IPS-20b (cell line): Measurements from ENCODE around the gene DHRS7B.
A peak's percentile ranks its signal among the peaks of the same experiment; 100 is the strongest.
"Not testable (repeated sequence)": the region's sequence is repeated elsewhere in the genome, so short reads cannot be mapped to it uniquely, and the experiment has no call there.

Experiments
- H3K27ac ChIP-seq: one replicate; pipeline ENCODE4 v1.5.1; 2013; ENCODE audit warnings: low read length
- H3K27me3 ChIP-seq: 2 replicates; pipeline ENCODE4 v1.6.1; 2013; ENCODE audit warnings: mild to moderate bottlenecking, low read length, inconsistent platforms; ENCODE audit not compliant: insufficient read depth
- H3K36me3 ChIP-seq: 2 replicates; pipeline ENCODE4 v1.6.1; 2013; ENCODE audit warnings: low read depth, mild to moderate bottlenecking, inconsistent platforms, low read length, moderate library complexity; ENCODE audit not compliant: insufficient read depth
- H3K4me1 ChIP-seq: 2 replicates; pipeline ENCODE4 v1.6.1; 2013; ENCODE audit warnings: mild to moderate bottlenecking, control low read depth, inconsistent platforms, low read length, moderate library complexity; ENCODE audit not compliant: insufficient read depth
- H3K4me3 ChIP-seq: 2 replicates; pipeline ENCODE4 v1.5.1; 2013; ENCODE audit warnings: mild to moderate bottlenecking, low read length, inconsistent platforms
- H3K9ac ChIP-seq: 2 replicates; pipeline ENCODE4 v1.6.1; 2013; ENCODE audit warnings: low read depth, mild to moderate bottlenecking, inconsistent platforms, low read length, moderate library complexity
- H3K9me3 ChIP-seq: 2 replicates; pipeline ENCODE4 v1.6.1; 2013; ENCODE audit warnings: mild to moderate bottlenecking, low read depth, low read length, inconsistent platforms; ENCODE audit not compliant: insufficient read depth

The DHRS7B gene

DNA sequence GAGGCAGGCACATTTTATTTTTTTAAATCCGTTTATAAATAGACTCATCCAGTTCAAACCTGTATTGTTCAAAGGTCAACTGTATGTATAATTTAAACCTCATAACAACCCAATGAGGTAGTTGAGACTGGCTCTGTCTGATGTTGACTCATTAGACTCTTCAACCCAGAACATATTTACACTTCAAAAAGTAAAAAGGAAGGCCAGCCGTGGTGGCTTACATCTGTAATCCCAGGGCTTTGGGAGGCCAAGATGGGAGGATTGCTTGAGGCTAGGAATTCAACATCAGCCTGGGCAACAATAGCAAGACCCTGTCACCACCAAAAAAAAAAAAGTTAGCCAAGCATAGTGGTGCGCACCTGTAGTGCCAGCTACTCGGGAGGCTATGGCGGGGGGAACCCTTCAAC lies 32.5 kb upstream of the DHRS7B start:
- H3K4me1 ChIP-seq: no peaks in the 10 kb centered on the region
- no peak overlapping the region for H3K9ac ChIP-seq
- no peak overlapping the region for H3K4me3 ChIP-seq
- H3K9me3 ChIP-seq: no peaks in the 10 kb centered on the region
- H3K36me3 ChIP-seq: no peaks in the 10 kb centered on the region
- H3K27me3 ChIP-seq: no peaks in the 10 kb centered on the region
- no peak overlapping the region for H3K27ac ChIP-seq

DNA sequence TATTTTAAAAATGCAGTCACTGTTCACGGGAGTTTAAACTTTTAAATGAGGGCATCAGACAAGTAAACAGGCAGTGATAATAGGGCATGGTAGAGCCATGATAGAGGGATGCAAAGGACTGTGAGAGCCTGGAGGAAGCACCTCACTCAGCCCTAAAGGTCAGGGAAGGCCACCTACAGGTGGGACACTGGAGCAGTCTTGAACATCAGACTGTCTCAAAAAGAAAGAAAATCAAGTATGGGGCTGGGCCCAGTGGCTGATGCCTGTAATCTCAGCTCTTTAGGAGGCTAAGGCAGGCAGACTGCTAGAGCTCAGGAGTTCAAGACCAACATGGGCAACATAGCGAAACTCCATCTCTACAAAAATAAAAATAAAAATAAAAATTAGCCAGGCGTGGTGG lies 31.0 kb upstream of the DHRS7B start:
- no peak overlapping the region for H3K9ac ChIP-seq
- H3K4me1 ChIP-seq: no peaks in the 10 kb centered on the region
- H3K27me3 ChIP-seq: no peaks in the 10 kb centered on the region
- H3K9me3 ChIP-seq: no peaks in the 10 kb centered on the region
- no peaks in the 10 kb centered on the region for H3K36me3 ChIP-seq
- no peak overlapping the region for H3K27ac ChIP-seq
- no peak overlapping the region for H3K4me3 ChIP-seq

DNA sequence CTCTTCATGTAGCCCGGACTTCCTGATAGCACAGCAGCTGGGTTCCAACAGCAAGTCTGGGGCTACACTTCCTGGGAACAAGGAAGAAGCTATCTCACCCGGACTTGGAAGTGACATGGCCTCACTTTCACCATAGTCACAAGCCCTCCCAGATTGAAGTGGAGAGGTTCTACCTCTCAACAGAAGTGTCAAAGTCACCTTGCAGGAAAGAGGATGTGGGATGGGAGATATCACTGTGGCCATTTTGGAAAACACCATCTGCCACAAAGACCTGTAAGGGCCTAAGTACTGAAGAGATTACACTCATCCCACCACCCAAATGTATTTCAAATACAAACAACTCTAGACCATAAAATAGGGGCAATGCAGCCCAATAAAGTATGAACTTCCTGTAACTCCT lies 29.9 kb upstream of the DHRS7B start:
- H3K9ac ChIP-seq: no peak overlapping the region
- no peak overlapping the region for H3K4me3 ChIP-seq
- no peaks in the 10 kb centered on the region for H3K4me1 ChIP-seq
- no peak overlapping the region for H3K27ac ChIP-seq
- no peaks in the 10 kb centered on the region for H3K9me3 ChIP-seq
- no peaks in the 10 kb centered on the region for H3K36me3 ChIP-seq
- H3K27me3 ChIP-seq: no peaks in the 10 kb centered on the region

DNA sequence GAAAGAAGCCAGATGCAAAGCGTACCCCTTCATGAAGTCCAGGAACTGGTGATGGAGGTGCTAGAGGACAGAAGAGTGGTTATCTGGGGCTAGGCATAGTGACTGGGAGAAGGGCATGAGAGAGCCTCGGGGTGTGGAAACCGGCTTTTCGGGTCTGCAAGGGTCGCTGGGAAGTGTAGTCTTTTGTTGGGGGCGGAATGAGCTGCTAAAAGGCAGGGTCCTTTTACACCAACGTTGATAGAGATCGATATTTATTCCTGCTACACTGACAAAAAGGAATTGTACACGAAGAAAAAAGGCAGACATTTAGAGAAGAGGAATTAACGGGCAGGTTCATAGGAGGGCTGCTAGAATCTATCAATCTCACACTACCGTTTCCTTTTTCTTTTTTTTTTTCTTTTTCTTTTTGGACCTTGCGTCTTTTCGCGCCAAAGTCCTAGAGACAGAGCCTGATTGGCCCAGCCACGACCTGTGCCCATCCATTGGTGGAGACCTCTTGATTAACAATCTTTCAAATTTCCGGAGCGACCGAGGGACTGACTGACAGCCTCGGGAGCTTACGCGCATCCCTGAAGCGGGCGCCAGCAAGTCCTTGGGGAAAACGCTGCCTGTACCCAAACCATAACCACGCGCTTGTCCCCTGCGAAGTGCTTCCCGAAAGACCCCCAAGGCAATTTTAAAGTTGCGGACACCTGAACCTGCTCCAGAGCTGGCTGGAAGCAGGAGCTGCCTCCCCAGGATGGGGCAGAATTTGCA lies 27.7 kb upstream of the DHRS7B start:
- peak overlapping the region; percentile 94 for H3K9ac ChIP-seq
- peak overlapping the region; percentile 79 for H3K4me3 ChIP-seq
- H3K27ac ChIP-seq: peak overlapping the region; percentile 91
- H3K36me3 ChIP-seq: no peaks in the 10 kb centered on the region
- no peaks in the 10 kb centered on the region for H3K27me3 ChIP-seq
- H3K4me1 ChIP-seq: no peaks in the 10 kb centered on the region
- H3K9me3 ChIP-seq: no peaks in the 10 kb centered on the region

DNA sequence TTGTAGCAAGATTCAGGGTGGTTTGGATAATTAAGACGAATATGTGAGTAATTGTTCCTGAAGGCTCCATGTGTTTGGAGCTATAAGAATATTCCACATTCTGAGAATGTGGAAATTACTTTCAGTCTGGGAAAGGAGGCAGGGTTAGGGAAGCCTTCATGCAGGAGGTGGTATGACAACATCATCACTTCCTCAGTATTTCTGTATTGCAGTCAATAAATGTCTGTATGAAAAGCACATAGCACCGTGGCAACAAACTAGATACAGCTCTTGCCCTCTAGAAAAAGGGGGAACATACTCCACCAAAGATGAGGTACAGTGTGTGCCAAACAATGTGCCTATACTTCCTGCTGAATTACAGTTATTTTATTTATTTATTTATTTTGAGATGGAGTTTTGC lies 26.1 kb upstream of the DHRS7B start:
- H3K9me3 ChIP-seq: no peaks in the 10 kb centered on the region
- peaks cover under 1% of the 10 kb centered on the region; the same call in 1 of the 2 replicates for H3K4me1 ChIP-seq
- no peaks in the 10 kb centered on the region for H3K27me3 ChIP-seq
- H3K9ac ChIP-seq: no peak overlapping the region
- H3K27ac ChIP-seq: no peak overlapping the region
- no peak overlapping the region for H3K4me3 ChIP-seq
- no peaks in the 10 kb centered on the region for H3K36me3 ChIP-seq

DNA sequence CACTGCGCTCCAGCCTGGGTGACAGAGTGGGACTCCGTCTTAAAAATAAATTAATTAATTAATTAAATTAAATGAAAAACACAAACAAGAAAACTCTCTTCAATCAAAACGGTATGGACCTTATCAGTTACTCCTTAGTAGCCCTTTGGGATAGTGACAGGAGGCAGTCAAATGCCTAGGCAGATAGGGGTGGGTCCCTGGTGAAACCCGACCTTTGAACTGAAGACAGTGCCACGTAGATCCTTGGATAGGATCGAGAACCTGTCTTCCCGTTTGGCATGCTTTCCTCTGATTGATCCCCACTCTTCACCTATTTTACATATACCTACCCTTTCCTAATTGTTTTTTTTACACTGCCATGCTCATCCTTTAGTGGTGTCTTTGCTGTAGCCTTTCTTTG lies 22.2 kb upstream of the DHRS7B start:
- no peak overlapping the region for H3K27ac ChIP-seq
- no peak overlapping the region for H3K4me3 ChIP-seq
- no peaks in the 10 kb centered on the region for H3K9me3 ChIP-seq
- peaks cover 22% of the 10 kb centered on the region; the same call in 1 of the 2 replicates for H3K4me1 ChIP-seq
- H3K27me3 ChIP-seq: no peaks in the 10 kb centered on the region
- H3K36me3 ChIP-seq: no peaks in the 10 kb centered on the region
- H3K9ac ChIP-seq: no peak overlapping the region

DNA sequence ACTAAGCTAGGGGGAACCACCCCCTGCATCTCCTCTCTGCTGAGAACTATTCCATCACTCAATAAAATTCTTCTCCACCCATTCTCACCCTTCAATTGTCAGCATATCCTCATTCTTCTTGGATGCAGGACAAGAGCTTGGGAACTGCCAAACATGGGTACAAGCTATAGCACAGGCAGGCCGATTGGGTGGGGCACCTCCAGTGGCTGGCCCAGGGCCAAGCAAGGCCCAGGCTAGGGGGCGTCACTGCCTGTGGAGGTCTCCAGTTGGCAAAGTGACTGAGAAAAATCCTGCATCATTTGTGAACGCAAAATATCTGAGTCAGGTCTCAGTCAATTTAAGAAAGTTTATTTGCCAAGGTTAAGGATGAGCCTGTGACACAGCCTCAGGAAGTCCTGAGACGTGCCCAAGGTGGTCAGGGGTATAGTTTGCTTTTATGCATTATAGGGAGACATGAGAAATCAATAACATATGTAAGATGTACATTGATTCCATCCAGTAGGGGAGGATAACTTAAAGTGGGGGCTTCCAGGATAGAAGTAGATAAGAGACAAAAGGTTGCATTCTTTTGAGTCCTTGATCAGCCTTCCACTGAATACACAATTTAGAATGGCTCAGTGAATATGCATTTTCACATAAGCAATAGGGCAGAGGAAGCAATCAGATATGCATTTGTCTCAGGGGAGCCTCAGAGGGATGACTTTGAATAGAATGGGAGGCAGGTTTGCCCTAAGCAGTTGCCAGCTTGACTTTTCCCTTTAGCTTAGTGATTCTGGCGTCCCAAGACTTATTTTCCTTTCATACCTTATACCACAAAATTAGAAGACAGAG lies 21.5 kb upstream of the DHRS7B start:
- no peaks in the 10 kb centered on the region for H3K9me3 ChIP-seq
- H3K4me1 ChIP-seq: peaks cover 22% of the 10 kb centered on the region; the same call in 1 of the 2 replicates
- H3K4me3 ChIP-seq: no peak overlapping the region
- H3K27ac ChIP-seq: no peak overlapping the region
- H3K27me3 ChIP-seq: no peaks in the 10 kb centered on the region
- no peaks in the 10 kb centered on the region for H3K36me3 ChIP-seq
- no peak overlapping the region for H3K9ac ChIP-seq

DNA sequence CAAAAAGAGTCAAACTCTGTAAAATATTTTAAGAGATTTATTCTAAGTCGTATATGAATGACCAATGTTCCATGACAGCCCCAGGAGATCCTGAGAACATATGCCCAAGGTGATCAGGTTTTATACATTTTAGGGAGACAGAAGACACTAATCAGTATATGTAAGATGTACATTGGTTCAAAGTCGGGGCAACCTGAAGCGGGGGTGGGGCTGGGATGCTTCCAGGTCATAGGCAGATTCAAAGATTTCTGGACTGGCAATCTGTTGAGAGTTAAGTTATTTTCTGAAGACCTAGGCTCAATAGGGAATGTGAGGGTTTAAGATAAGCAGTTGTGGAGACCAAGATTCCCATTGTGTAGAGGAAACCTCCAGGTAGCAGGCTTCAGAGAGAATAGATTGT lies 20.4 kb upstream of the DHRS7B start:
- H3K9me3 ChIP-seq: no peaks in the 10 kb centered on the region
- no peak overlapping the region for H3K9ac ChIP-seq
- H3K4me3 ChIP-seq: no peak overlapping the region
- H3K27me3 ChIP-seq: no peaks in the 10 kb centered on the region
- no peaks in the 10 kb centered on the region for H3K36me3 ChIP-seq
- no peak overlapping the region for H3K27ac ChIP-seq
- H3K4me1 ChIP-seq: peaks cover 28% of the 10 kb centered on the region; the same call in 1 of the 2 replicates

DNA sequence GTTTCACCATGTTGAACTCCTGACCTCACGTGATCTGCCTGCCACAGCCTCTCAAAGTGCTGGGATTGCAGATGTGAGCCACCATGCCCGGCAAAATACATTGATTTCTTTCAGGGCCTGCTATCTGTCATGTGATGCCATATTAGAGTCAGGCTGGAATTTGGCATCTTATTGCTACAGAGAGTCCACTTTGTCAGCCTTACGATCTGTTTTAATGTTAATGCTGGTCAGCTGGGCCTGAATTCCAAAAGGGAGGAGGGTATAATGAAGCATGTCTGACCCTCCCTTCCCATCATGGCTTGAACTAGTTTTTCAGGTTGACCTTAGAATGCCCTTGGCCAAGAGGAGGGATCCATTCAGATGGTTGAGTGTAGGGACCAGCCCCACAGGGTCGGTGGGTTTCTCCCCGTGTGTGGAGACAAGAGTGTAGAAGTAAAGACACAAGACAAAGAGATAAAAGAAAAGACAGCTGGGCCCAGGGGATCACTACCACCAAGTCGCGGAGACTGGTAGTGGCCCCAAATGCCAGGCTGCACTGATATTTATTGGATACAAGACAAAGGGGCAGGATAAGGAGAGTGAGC lies 19.6 kb upstream of the DHRS7B start:
- not testable (repeated sequence) for H3K27ac ChIP-seq, H3K36me3 ChIP-seq, H3K4me3 ChIP-seq, H3K9ac ChIP-seq, H3K9me3 ChIP-seq, H3K27me3 ChIP-seq
- peaks cover 28% of the 10 kb centered on the region; the same call in 1 of the 2 replicates for H3K4me1 ChIP-seq

DNA sequence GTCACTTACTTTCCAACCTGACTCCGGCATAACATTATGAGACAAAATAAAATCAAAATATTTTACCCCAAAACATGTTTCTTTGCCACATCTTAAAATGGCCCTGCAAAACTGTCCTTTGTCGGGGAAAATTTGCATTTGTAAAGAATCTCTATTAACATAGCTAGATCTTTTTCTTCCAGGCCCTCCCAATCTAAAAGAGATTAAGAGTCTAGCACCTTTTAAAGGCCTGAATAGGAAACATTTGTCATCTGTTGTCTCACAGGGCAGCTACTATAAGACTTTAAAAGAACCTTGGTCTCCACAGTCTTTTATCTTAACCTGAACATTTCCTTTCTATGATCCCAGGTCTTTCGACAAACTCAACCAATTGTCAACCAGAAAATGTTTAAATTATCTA lies 18.1 kb upstream of the DHRS7B start:
- Histone ChIP-seq H3K4me1 (peaks cover 28% of the 10 kb centered on the region; the same call in 1 of the 2 replicates), H3K4me3 (no peak overlapping the region), H3K27me3 (no peaks in the 10 kb centered on the region), H3K36me3 (no peaks in the 10 kb centered on the region), H3K9me3 (no peaks in the 10 kb centered on the region), H3K27ac (peak overlapping the region; percentile 8), H3K9ac (peak overlapping the region; percentile 21; the same call in 1 of the 2 replicates)

DNA sequence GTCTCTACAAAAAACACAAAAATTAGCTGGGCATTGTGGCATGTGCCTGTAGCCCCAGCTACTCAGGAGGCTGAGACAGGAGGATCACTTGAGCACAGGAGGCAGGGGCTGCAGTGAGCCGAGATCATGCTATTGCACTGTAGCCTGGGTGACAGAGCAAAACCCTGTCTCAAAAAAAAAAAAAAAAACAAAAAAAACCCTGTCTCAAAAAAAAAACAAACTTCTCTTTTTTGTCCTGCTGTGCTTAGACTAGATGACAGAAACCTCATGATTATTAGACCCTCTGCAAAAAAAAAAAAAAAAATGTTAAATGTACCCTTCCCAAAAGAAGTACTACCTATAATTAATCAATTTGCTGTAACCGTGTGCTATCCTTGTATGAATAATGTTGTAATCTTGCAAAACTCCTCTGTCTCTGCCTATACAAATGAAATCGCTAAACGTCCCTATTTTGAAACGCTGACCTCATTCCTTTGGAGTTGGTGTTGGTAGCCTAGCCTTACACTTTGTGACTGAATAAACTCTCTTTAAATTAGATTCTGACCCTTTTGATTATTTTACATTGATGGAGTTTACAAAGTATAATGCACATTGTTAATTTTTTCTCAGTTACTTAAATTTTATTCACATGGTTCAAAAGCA lies 13.6 kb upstream of the DHRS7B start:
- Histone ChIP-seq H3K27me3 (no peaks in the 10 kb centered on the region), H3K36me3 (no peaks in the 10 kb centered on the region), H3K4me3 (no peak overlapping the region), H3K27ac (no peak overlapping the region), H3K9me3 (no peaks in the 10 kb centered on the region), H3K9ac (no peak overlapping the region), H3K4me1 (peaks cover 19% of the 10 kb centered on the region; the same call in 1 of the 2 replicates)
